Kidney (tissue), 14 donors: ENCODE measurements around the gene SART1. TPM values are rescaled to one million over a fixed set of nuclear protein-coding genes. Genes with fewer than 3 reads are reported as not detected.

ENCODE experiments used
- DNase-seq, 5 donors: peaks; one replicate each; pipeline ENCODE4 v3.0.0-alpha.2; 2013 to 2020
- FAIRE-seq: peaks from 2 replicates; lab custom pipeline; 2012; peaks lifted over from hg19 to GRCh38; lab: Jason Lieb, UNC
- H3K27ac ChIP-seq, 2 donors: one replicate each; pipeline ENCODE4 v1.7.0; 2013; ENCODE audit warnings: low read depth in 2 of 2, low read length in 2 of 2, inconsistent platforms in 1 of 2
- H3K27me3 ChIP-seq: one replicate; pipeline ENCODE4 v1.7.1; 2013; ENCODE audit warnings: low read length, inconsistent platforms; ENCODE audit not compliant: control insufficient read depth, insufficient read depth
- H3K36me3 ChIP-seq, 3 donors: one replicate each; pipeline versions ENCODE4 v1.7.0 to v1.7.1; 2013; ENCODE audit warnings: low read length in 3 of 3, control low read depth in 1 of 3, inconsistent platforms in 1 of 3; ENCODE audit not compliant: insufficient read depth in 3 of 3, control insufficient read depth in 2 of 3
- H3K4me1 ChIP-seq, 3 donors: one replicate each; pipeline versions ENCODE4 v1.7.0 to v1.7.1; 2013; ENCODE audit warnings: low read length in 3 of 3, inconsistent platforms in 1 of 3, low read depth in 1 of 3; ENCODE audit not compliant: control insufficient read depth in 2 of 3, insufficient read depth in 2 of 3
- H3K4me3 ChIP-seq, 3 donors: one replicate each; pipeline versions ENCODE4 v1.7.0 to v1.8.1; 2013; ENCODE audit warnings: low read length in 3 of 3, control low read depth in 1 of 3, inconsistent platforms in 1 of 3
- H3K9ac ChIP-seq, 3 donors: one replicate each; pipeline versions ENCODE4 v1.7.0 to v1.7.1; 2013; ENCODE audit warnings: low read length in 3 of 3, control low read depth in 1 of 3, inconsistent platforms in 1 of 3
- H3K9me3 ChIP-seq, 3 donors: one replicate each; pipeline versions ENCODE4 v1.7.0 to v1.7.1; 2013; ENCODE audit warnings: low read length in 3 of 3, control low read depth in 1 of 3, inconsistent platforms in 1 of 3; ENCODE audit not compliant: control insufficient read depth in 2 of 3, insufficient read depth in 1 of 3
- CTCF ChIP-seq: IDR thresholded peaks from 3 replicates; pipeline ENCODE4 v1.5.1; 2012; ENCODE audit warnings: mild to moderate bottlenecking, moderate library complexity, borderline replicate concordance; ENCODE audit not compliant: insufficient read depth; ENCODE audit errors: extremely low read depth
- intact Hi-C: fragments of 100-400 bp; cut with DNase I; formaldehyde crosslinking; loops from one replicate; pipeline ENCODE4 v1.11.1; 2022
- polyA plus RNA-seq: library from polyadenylated mRNA; stranded (reverse); fragments of 350-450 nt; fragmentation: Illumina TruSeq; extraction: RNeasy Lipid Tissue Mini Kit (QIAGEN cat#74804); gene quantifications from one replicate; pipeline ENCODE4 v1.2.3, GENCODE V29; 2014; ENCODE audit warnings: low read depth, low replicate concordance; ENCODE audit not compliant: insufficient read depth
- total RNA-seq: library from RNA; stranded (reverse); fragmentation: NEBNext Ultra II Directional; extraction: Animal tissue kit (Norgen Biotek cat#: 25700); gene quantifications from one replicate; pipeline ENCODE4 v1.2.1, GENCODE V29; 2021
- donor health status: control.
- donor health status: control.
- donor health status: control.
- donor health status: control.
- donor health status: control.
- donor health status: DM: yes; HTN: yes; CAD: no.
- donor health status: Normal renal cell carcinoma (clear cell type).

SART1 gene
- total and polyA plus RNA-seq, 2 donors from 2014 or later = 48.6 to 48.7 TPM

- Histone ChIP-seq H3K4me3 (no peak overlapping the region), H3K27ac (no peak overlapping the region), H3K36me3 (no peaks in the 10 kb centered on the region), H3K27me3 (peaks cover 9% of the 10 kb centered on the region), H3K4me1 (peaks cover 0 to 3% (median 0%) of the 10 kb centered on the region in 3 donors), H3K9me3 (no peaks in the 10 kb centered on the region), H3K9ac (no peak overlapping the region)
- intact Hi-C loops = no loop called here
- peak in 1 of 5 donors; percentile 55 for DNase-seq
- TF ChIP-seq CTCF = no peak
- FAIRE-seq = no peak
Measured at GRCh38 chr11:66012946-66013761, 51.6 kb downstream of the SART1 start.

- no peak overlapping the region for H3K9ac ChIP-seq
- TF ChIP-seq CTCF = no peak
- intact Hi-C loops = no loop called here
- peaks cover 9% of the 10 kb centered on the region for H3K27me3 ChIP-seq
- no peaks in the 10 kb centered on the region for H3K9me3 ChIP-seq
- peaks cover 0 to 3% (median 0%) of the 10 kb centered on the region in 3 donors for H3K4me1 ChIP-seq
- FAIRE-seq (no peak), DNase-seq (no peak)
- H3K27ac ChIP-seq = no peak overlapping the region
- H3K36me3 ChIP-seq = no peaks in the 10 kb centered on the region
- no peak overlapping the region for H3K4me3 ChIP-seq
Measured at GRCh38 chr11:66013762-66014100, 52.2 kb downstream of the SART1 start.

GRCh38 chr11:66014804-66015453 lies 53.4 kb downstream of the SART1 start:
- no peak overlapping the region for H3K4me3 ChIP-seq
- TF ChIP-seq CTCF = no peak
- no peak overlapping the region for H3K9ac ChIP-seq
- no peaks in the 10 kb centered on the region for H3K9me3 ChIP-seq
- DNase-seq (peak in 1 of 5 donors; percentile 53), FAIRE-seq (no peak)
- no peaks in the 10 kb centered on the region for H3K36me3 ChIP-seq
- H3K4me1 ChIP-seq = peaks cover 0 to 3% (median 0%) of the 10 kb centered on the region in 3 donors
- H3K27ac ChIP-seq = no peak overlapping the region
- intact Hi-C loops = no loop called here
- H3K27me3 ChIP-seq = peaks cover 9% of the 10 kb centered on the region
